Measurements from ENCODE around the gene NKAP.

Gene NKAP

GRCh38 chrX:119942831-119943184 is 743 bp downstream of the NKAP start:
- no peak for TF ChIP-seq CTCF (IDR thresholded peaks at IDR 0.05)

DNA sequence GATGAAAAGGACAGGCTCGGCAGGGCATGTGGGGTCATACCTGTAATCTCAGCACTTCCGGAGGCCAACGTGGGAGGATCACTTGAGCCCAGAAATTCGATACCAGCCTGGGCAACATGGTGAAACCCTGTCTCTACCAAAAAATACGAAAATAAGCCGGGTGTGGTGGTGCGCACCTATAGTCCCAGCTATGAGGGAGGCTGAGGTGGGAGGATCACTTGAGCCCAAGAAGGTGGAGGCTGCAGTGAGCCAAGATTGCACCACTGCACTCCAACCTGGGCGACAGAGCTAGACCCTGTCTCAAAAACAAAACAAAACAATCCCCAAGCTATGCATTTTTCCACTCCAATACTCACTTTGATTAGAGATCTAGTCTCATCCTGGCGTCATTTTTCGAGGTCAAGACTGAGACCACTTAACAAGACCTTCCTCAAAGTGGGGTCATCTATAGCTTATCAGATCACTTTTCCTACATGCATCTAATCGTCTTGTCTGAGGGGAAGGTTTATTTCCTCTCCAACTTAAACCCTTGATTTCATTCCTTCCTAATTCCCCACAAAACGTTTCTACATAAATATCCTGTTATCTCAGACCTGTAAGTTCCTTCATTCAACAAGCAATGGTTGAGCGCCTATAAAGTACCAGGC is 1.3 kb downstream of the NKAP start:
- no peak for TF ChIP-seq CTCF (IDR thresholded peaks at IDR 0.05)

GRCh38 chrX:119941336-119941735 is 2.2 kb downstream of the NKAP start:
- no peak for TF ChIP-seq CTCF (IDR thresholded peaks at IDR 0.05)

DNA sequence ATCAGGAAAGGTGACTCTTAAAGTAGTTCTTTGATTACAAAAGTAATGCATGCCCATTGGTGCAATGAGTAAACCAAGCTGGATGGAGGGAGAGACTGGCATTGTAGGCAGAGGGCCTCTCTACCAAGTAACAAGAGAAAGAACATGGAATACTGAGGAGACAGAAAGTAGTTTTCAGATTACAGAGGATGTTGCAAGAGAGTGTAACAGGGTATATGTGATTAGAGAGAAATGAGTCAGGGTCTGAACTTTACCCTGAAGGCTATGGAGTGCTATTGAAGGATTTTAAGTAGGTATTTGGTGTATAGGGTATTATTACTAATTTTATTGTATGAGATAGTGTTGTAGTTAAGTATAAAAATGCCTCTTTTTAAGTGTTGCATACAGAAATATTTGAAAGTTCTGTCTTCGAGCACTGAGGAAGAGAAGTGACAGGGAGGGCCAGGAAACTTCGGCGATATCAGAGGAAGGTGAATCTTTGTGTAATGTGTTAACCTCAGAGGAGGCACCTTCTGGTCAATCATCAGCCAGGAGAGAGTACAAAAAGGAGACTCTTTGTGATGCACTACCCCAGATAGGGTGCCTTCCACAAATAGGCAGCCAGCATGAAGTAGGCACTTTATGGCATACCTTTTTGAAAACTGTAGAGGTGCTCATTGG is 8.2 kb downstream of the NKAP start:
- no peak for TF ChIP-seq CTCF (IDR thresholded peaks at IDR 0.05)

GRCh38 chrX:119919835-119920585 is 23.5 kb downstream of the NKAP start:
- TF ChIP-seq CTCF (IDR thresholded peaks at IDR 0.05) = no peak

GRCh38 chrX:119917877-119918276 is 25.7 kb downstream of the NKAP start:
- TF ChIP-seq CTCF (IDR thresholded peaks at IDR 0.05) = no peak

DNA sequence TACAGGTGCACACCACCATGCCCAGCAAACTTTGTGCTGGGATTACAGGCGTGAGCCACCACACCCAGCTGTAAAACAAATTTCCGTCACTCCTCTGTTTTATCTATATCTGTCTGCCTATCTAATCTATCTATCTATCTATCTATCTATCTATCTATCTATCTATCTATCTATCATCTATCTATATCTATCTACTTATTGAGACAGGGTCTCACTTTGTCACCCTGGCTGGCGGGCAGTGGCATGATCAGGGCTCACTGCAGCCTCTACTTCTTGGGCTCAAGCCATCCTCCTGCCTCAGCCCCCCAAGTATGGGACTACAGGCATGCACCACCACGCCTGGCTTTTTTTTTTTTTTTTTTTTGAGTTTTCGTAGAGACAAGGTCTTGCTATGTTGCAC is 27.2 kb downstream of the NKAP start:
- no peak for TF ChIP-seq CTCF (IDR thresholded peaks at IDR 0.05)

Measured in LNCAP (cell line).